PC-9 (cell line): ENCODE results near the gene ANKS1B. TPM values are rescaled to one million over a fixed set of nuclear protein-coding genes. Genes with fewer than 3 reads are reported as not detected.

Experiments
- BruUV-seq: library from RNA; stranded (reverse); fragments of 400-500 nt; replicated peaks from 2 replicates; lab custom pipeline; 2021; lab: Mats Ljungman, UMichigan
- CTCF ChIA-PET: fragments of 300-600 bp; sonication (Branson Sonifier 250); formaldehyde crosslinking; loops from one replicate; lab custom pipeline; 2022; ENCODE audit warnings: antibody characterized with exemption; lab: Charles Lee
- POLR2A ChIA-PET: fragments of 300-600 bp; sonication (Branson Sonifier 250); formaldehyde crosslinking; loops from one replicate; lab custom pipeline; 2022; ENCODE audit warnings: antibody characterized with exemption; ENCODE audit not compliant: unreplicated experiment; lab: Charles Lee
- DNase-seq, 2 experiments: peaks; one replicate each; pipeline versions ENCODE4 v3.0.0 to v3.0.0-alpha.2; 2015 to 2022; ENCODE audit warnings: mixed read lengths in 1 of 2
- H2AFZ ChIP-seq: fragments of 200-600 bp; sonication (generic); 2 replicates; pipeline ENCODE4 v1.8.1; 2017; ENCODE audit warnings: antibody characterized with exemption
- H3F3A ChIP-seq: fragments of 200-600 bp; sonication (generic); 2 replicates; pipeline ENCODE4 v1.8.1; 2017; ENCODE audit warnings: antibody characterized with exemption, mild to moderate bottlenecking, low read depth; ENCODE audit not compliant: insufficient read depth
- H3K27ac ChIP-seq: fragments of 200-600 bp; sonication (generic); 2 replicates; pipeline ENCODE4 v1.6.1; 2016; ENCODE audit warnings: mixed run types
- H3K27me3 ChIP-seq: fragments of 200-600 bp; sonication (generic); 2 replicates; pipeline ENCODE4 v1.6.1; 2016; ENCODE audit warnings: low read depth, mixed run types; ENCODE audit not compliant: insufficient read depth
- H3K36me3 ChIP-seq: fragments of 200-600 bp; sonication (generic); 2 replicates; pipeline ENCODE4 v1.6.1; 2016; ENCODE audit warnings: low read depth, mixed run types
- H3K4me1 ChIP-seq: fragments of 200-600 bp; sonication (generic); replicated peaks from 2 replicates; pipeline ENCODE4 v1.6.1; 2016; ENCODE audit warnings: mixed run types; ENCODE audit not compliant: insufficient read depth
- H3K4me2 ChIP-seq: fragments of 200-600 bp; sonication (generic); 2 replicates; pipeline ENCODE4 v1.6.1; 2017; ENCODE audit warnings: mixed run types
- H3K4me3 ChIP-seq: fragments of 200-600 bp; sonication (generic); 2 replicates; pipeline ENCODE4 v1.6.1; 2016; ENCODE audit warnings: mixed run types
- H3K79me2 ChIP-seq: fragments of 200-600 bp; sonication (generic); 2 replicates; pipeline ENCODE4 v1.6.1; 2017; ENCODE audit warnings: low read depth, mixed run types
- H3K9me2 ChIP-seq: fragments of 200-600 bp; sonication (generic); 2 replicates; pipeline ENCODE4 v1.8.1; 2017; ENCODE audit warnings: mild to moderate bottlenecking; ENCODE audit not compliant: insufficient read depth
- H3K9me3 ChIP-seq: fragments of 200-600 bp; sonication (generic); 2 replicates; pipeline ENCODE4 v1.8.1; 2016; ENCODE audit warnings: low read depth; ENCODE audit not compliant: insufficient read depth
- H4K20me1 ChIP-seq: fragments of 200-600 bp; sonication (generic); 2 replicates; pipeline ENCODE4 v1.8.1; 2017; ENCODE audit not compliant: insufficient read depth
- CTCF ChIP-seq: fragments of 200-600 bp; sonication (generic); conservative IDR thresholded peaks from 2 replicates; pipeline ENCODE4 v1.6.1; 2017; ENCODE audit warnings: mixed run types, antibody characterized with exemption, mild to moderate bottlenecking, moderate library complexity
- EZH2 ChIP-seq: fragments of 200-600 bp; sonication (generic); IDR thresholded peaks from 2 replicates; pipeline ENCODE4 v1.8.0; 2017; ENCODE audit warnings: antibody characterized with exemption, low read depth
- intact Hi-C: fragments of 100-400 bp; cut with micrococcal nuclease; formaldehyde crosslinking; loops from one replicate; pipeline ENCODE4 v1.10.0; 2022; ENCODE audit not compliant: unreplicated experiment
- total RNA-seq: library from RNA; stranded (reverse); gene quantifications from 2 replicates; pipeline ENCODE4 v1.2.3, GENCODE V29; 2021

The ANKS1B gene
- total RNA-seq, 1 experiment from 2014 or later, result not detected

DNA sequence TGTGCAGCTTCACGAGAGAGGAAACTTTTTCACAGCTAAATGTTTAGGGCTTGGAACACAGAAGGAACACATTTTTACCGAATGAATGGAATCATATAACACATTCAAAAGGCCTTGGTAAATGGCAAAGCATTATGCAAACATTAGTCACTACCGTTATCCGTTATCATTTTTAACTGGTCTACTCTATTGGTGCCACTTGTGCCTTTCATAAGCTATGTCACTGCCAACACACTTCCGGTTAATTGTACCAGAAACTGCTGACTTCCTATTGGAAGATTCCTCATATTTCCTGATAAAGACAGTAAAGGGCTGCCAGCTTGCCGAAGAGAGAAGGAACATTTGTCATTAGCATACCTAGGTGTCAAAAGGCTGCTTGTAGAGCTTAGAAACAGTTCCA, 1170.5 kb downstream of the ANKS1B start:
- BruUV-seq, result no TSS peak
- intact Hi-C loops, result no loop called here

DNA sequence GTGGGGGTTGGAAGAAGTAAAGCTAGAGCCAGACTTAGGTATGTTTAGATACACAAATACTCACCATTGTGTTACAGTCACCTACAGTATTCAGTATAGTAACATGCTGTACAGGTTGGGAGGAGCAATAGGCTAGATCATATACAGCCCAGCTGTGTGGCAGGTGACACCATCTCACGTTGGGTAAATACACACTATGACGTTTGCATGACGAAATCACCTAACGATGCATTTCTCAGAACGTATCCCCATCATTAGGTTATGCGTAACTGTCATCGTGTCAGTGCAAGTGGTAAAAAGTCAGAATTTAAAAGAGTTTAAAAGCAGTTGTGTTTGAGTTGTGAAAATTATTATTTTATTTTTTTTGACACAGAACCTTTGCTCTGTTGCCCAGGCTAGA, 1172.5 kb downstream of the ANKS1B start:
- Histone ChIP-seq H3K9me3 (no peaks in the 10 kb centered on the region), H3K4me3 (no peak overlapping the region), H3K79me2 (no peaks in the 10 kb centered on the region), H2AFZ (no peak overlapping the region), H3K4me1 (no peaks in the 10 kb centered on the region), H3K36me3 (no peaks in the 10 kb centered on the region), H3K4me2 (no peak overlapping the region), H3K27me3 (peaks cover 37% of the 10 kb centered on the region), H3F3A (no peaks in the 10 kb centered on the region), H4K20me1 (no peaks in the 10 kb centered on the region), H3K27ac (no peak overlapping the region), H3K9me2 (no peaks in the 10 kb centered on the region)
- intact Hi-C loops, result no loop called here
- no TSS peak for BruUV-seq
- TF ChIP-seq CTCF (no peak), EZH2 (no peak)
- ChIA-PET POLR2A (no interaction called here), CTCF (no interaction called here)
- no peak for DNase-seq

More for the DNA sequence above, 1170.5 kb downstream of the ANKS1B start:
- H3K27me3 ChIP-seq, result peaks cover 31% of the 10 kb centered on the region; the same call in 1 of the 2 replicates
- no peaks in the 10 kb centered on the region for H3K79me2 ChIP-seq
- ChIA-PET POLR2A (no interaction called here), CTCF (no interaction called here)
- H3K4me2 ChIP-seq, result no peak overlapping the region
- TF ChIP-seq CTCF, result no peak
- no peak for TF ChIP-seq EZH2
- no peaks in the 10 kb centered on the region for H4K20me1 ChIP-seq
- H3K27ac ChIP-seq, result no peak overlapping the region
- H3K4me3 ChIP-seq, result no peak overlapping the region
- H3K9me3 ChIP-seq, result no peaks in the 10 kb centered on the region
- no peak for DNase-seq
- no peaks in the 10 kb centered on the region for H3K4me1 ChIP-seq
- no peaks in the 10 kb centered on the region for H3F3A ChIP-seq
- no peaks in the 10 kb centered on the region for H3K36me3 ChIP-seq
- H2AFZ ChIP-seq, result no peak overlapping the region
- no peaks in the 10 kb centered on the region for H3K9me2 ChIP-seq

- intact Hi-C loops, result no loop called here
- no TSS peak for BruUV-seq
- Histone ChIP-seq H2AFZ (no peak overlapping the region), H3K27me3 (peaks cover 37% of the 10 kb centered on the region), H3K9me3 (no peaks in the 10 kb centered on the region), H3K79me2 (no peaks in the 10 kb centered on the region), H4K20me1 (no peaks in the 10 kb centered on the region), H3F3A (no peaks in the 10 kb centered on the region), H3K4me1 (no peaks in the 10 kb centered on the region), H3K4me2 (no peak overlapping the region), H3K9me2 (no peaks in the 10 kb centered on the region), H3K36me3 (no peaks in the 10 kb centered on the region), H3K27ac (no peak overlapping the region), H3K4me3 (no peak overlapping the region)
- POLR2A ChIA-PET, result no interaction called here
- CTCF ChIA-PET, result no interaction called here
- TF ChIP-seq EZH2, result no peak
- TF ChIP-seq CTCF, result no peak
- DNase-seq, result no peak
These were observed 1176.4 kb downstream of the ANKS1B start for GRCh38 chr12:98808243-98808875.
